Esophagus muscularis mucosa (tissue), 4 donors: ENCODE data around the gene WNT7B. TPM values are rescaled to one million over a fixed set of nuclear protein-coding genes. Genes with fewer than 3 reads are reported as not detected.

ENCODE experiments used
- DNase-seq: peaks from one replicate; pipeline ENCODE4 v3.0.0-alpha.2; 2017; ENCODE audit errors: extremely low spot score
- H3K27ac ChIP-seq, 4 donors: fragments of 200-600 bp; sonication (generic); replicated peaks in 1 of 4; 1 replicate in 3 of 4; 2 replicates in 1 of 4; pipeline ENCODE4 v1.5.1; 2016 to 2019; ENCODE audit warnings: mild to moderate bottlenecking in 1 of 4
- H3K27me3 ChIP-seq, 4 donors: fragments of 200-600 bp; sonication (generic); one replicate each; pipeline versions ENCODE4 v1.5.1 to v1.6.0; 2016 to 2019
- H3K36me3 ChIP-seq, 4 donors: fragments of 200-600 bp; sonication (generic); one replicate each; pipeline ENCODE4 v1.5.1; 2016 to 2019
- H3K4me1 ChIP-seq, 4 donors: fragments of 200-600 bp; sonication (generic); one replicate each; pipeline ENCODE4 v1.5.1; 2016 to 2019
- H3K4me3 ChIP-seq, 4 donors: fragments of 200-600 bp; sonication (generic); 1 replicate in 2 of 4; 2 replicates in 2 of 4; pipeline ENCODE4 v1.5.1; 2016 to 2019; ENCODE audit warnings: mild to moderate bottlenecking in 4 of 4, moderate library complexity in 1 of 4
- H3K9me3 ChIP-seq, 4 donors: fragments of 200-600 bp; sonication (generic); 1 replicate in 3 of 4; 2 replicates in 1 of 4; pipeline ENCODE4 v1.5.1; 2016 to 2019
- CTCF ChIP-seq, 3 experiments: fragments of 200-600 bp in 2 of 3; fragments of 450-650 bp in 1 of 3; sonication (generic) in 2 of 3; IDR thresholded peaks; one replicate each; pipeline ENCODE4 v1.5.1; 2017 to 2019; ENCODE audit warnings: antibody characterized with exemption in 3 of 3, mild to moderate bottlenecking in 2 of 3, moderate library complexity in 1 of 3
- EP300 ChIP-seq: sonication (generic); formaldehyde crosslinking; IDR thresholded peaks from one replicate; pipeline ENCODE4 v1.6.1; 2017; ENCODE audit warnings: antibody characterized with exemption
- POLR2A ChIP-seq: fragments of 450-650 bp; IDR thresholded peaks from one replicate; pipeline ENCODE4 v1.6.1; 2017; ENCODE audit warnings: antibody characterized with exemption, moderate library complexity, mild to moderate bottlenecking, low read depth
- POLR2AphosphoS5 ChIP-seq, 2 donors: sonication (generic); formaldehyde crosslinking; IDR thresholded peaks; one replicate each; pipeline ENCODE4 v1.6.1; 2017; ENCODE audit warnings: antibody characterized with exemption in 2 of 2
- WGBS: methylation state at CpG from one replicate; pipeline ENCODE4 v1.1.5; 2018; 5-methylcytosine and 5-hydroxymethylcytosine counted together
- intact Hi-C: fragments of 100-400 bp; cut with DNase I; formaldehyde crosslinking; loops from one replicate; pipeline ENCODE4 v1.15.1; 2023
- total RNA-seq, 4 donors: library from RNA; depleted of rRNA; stranded (reverse); fragments of >200 nt; gene quantifications; one replicate each; pipeline versions ENCODE4 v1.1.0 to v1.2.1, GENCODE V29; 2016

Gene WNT7B
- total RNA-seq, 4 donors from 2014 or later: not detected

DNA sequence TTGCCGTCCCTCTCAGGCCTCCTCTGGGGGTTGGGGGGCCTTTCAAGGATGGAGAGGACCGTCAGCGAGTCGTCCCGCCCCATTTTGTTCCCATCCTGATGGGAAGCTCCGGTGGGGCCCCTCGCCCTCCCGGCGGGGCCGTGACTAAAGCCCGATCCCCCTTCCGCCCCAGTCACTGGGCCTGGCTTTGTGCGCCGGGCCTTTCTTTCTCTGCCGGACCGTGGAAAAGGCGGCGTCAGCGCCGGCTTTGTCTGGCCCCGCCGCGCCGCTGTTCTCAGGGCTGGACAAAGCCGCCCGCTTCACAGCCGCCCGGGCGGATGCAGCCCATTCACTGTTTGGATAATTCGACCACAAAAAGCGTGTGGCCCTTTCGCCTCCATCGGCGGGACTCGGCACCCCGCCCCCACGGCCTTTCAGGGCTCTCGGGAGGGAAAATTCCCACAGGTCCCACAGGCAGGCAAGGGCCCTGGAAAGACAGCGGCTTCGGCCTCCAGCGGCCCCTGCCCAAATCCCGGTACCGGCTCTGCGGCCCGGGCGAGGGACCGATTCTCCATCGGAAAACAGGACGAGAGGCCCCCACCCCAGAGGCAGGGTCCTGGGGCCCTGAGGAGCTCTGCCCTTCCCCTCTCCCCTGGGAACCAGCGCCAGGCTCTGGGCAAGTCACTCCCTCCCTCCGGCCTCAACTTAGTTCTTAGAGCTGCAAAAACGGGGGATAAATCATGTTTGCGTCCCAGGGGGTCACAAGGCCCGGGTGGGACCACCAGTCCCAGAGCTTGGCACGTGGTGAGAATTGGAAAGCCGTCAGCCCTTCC is 87.2 kb downstream of the WNT7B start:
- H3K4me1 ChIP-seq: peaks cover 0 to 9% (median 8%) of the 10 kb centered on the region in 4 donors
- no peak overlapping the region for H3K4me3 ChIP-seq
- 43% methylated on average over 37 of the region's 56 CpGs for WGBS
- intact Hi-C loops: no loop called here
- no peaks in the 10 kb centered on the region for H3K9me3 ChIP-seq
- no peak overlapping the region for H3K27ac ChIP-seq
- H3K36me3 ChIP-seq: no peaks in the 10 kb centered on the region
- TF ChIP-seq CTCF (IDR thresholded peaks at IDR 0.05) (no peak), POLR2A (no peak), EP300 (no peak), POLR2AphosphoS5 (IDR thresholded peaks at IDR 0.05) (no peak)
- H3K27me3 ChIP-seq: peaks cover 0 to 78% (median 19%) of the 10 kb centered on the region in 4 donors
- DNase-seq: no peak

DNA sequence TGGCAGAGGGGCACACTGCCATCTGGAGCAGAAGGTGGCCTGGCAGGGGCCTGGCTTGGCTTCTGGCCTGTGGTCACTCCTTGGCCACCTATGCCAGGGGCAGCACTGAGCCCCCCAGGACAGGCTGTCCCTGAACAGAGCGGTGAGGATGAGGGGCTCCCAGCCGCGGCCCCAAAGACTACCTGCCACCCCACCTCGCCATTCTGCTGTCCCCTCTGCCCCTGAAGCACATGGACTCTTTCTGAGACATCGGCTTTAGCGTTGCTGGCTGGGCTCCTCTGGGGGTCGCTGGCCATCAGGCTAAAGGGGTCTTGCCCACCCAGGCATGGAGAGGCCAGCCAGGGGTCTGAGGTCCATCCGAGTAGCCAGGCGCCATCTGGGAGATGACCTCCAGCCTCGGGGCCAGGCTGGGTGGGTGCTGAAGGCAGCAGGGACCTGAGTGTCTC is 87.8 kb downstream of the WNT7B start:
- H3K27me3 ChIP-seq: peaks cover 0 to 85% (median 19%) of the 10 kb centered on the region in 4 donors
- WGBS: 88% methylated on average over 8 of the region's 10 CpGs
- no peak for TF ChIP-seq CTCF (IDR thresholded peaks at IDR 0.05)
- TF ChIP-seq POLR2AphosphoS5 (IDR thresholded peaks at IDR 0.05): no peak
- TF ChIP-seq EP300: no peak
- TF ChIP-seq POLR2A: no peak

DNA sequence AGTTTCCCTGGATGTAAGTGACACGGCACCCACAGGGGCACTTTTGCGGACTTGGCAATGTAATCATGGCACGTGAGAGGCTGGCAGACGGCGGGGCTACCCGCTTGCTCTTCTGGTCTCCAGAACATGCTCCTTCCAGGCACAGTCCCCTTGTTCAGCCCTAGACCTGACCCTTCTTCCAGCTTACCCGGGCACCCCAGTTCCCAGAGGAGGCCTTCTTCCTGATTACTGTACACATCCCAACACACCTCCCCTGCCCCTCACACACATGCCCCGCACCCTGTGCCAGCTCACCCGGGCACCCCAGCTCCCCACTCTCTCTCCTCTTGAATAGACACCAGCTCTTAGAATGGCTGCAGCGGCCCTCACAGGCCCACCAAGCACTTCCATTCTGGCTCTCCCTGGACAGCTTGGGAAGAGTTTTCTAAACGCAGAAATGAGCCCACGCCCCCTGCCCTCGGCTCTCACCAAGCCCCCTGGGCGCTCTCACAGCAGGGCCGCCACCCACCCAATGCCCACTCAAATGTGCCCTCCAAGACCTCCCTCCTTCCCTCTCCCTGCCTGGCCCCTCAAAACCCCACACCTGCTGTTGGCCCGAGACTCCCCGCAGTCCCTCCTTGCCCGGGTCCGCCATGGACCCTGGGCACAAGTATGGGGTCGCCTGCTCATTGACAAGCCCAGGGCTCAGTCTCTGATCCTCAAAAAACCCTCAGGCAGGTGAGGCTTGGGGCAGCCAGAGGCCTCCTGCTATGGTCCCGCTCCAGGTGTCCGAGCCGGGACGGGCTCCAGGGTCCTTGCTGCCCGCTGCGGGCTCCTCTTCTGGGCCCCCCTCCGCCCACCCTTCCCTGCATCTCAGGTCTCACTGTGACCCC is 88.5 kb downstream of the WNT7B start:
- Histone ChIP-seq H3K36me3 (no peaks in the 10 kb centered on the region), H3K9me3 (no peaks in the 10 kb centered on the region), H3K4me3 (no peak overlapping the region), H3K27me3 (peaks cover 0 to 90% (median 19%) of the 10 kb centered on the region in 4 donors), H3K4me1 (peaks cover 4 to 9% (median 8%) of the 10 kb centered on the region in 4 donors), H3K27ac (no peak overlapping the region)
- intact Hi-C loops: no loop called here
- no peak for TF ChIP-seq POLR2AphosphoS5 (IDR thresholded peaks at IDR 0.05)
- no peak for TF ChIP-seq CTCF (IDR thresholded peaks at IDR 0.05)
- no peak for TF ChIP-seq POLR2A
- TF ChIP-seq EP300: no peak
- DNase-seq: no peak
- WGBS: 90% methylated on average over 27 of the region's 27 CpGs

More for the DNA sequence above, 87.8 kb downstream of the WNT7B start:
- Histone ChIP-seq H3K9me3 (no peaks in the 10 kb centered on the region), H3K36me3 (no peaks in the 10 kb centered on the region), H3K4me1 (peaks cover 4 to 9% (median 8%) of the 10 kb centered on the region in 4 donors), H3K27ac (no peak overlapping the region), H3K4me3 (no peak overlapping the region)
- intact Hi-C loops: no loop called here
- DNase-seq: no peak

DNA sequence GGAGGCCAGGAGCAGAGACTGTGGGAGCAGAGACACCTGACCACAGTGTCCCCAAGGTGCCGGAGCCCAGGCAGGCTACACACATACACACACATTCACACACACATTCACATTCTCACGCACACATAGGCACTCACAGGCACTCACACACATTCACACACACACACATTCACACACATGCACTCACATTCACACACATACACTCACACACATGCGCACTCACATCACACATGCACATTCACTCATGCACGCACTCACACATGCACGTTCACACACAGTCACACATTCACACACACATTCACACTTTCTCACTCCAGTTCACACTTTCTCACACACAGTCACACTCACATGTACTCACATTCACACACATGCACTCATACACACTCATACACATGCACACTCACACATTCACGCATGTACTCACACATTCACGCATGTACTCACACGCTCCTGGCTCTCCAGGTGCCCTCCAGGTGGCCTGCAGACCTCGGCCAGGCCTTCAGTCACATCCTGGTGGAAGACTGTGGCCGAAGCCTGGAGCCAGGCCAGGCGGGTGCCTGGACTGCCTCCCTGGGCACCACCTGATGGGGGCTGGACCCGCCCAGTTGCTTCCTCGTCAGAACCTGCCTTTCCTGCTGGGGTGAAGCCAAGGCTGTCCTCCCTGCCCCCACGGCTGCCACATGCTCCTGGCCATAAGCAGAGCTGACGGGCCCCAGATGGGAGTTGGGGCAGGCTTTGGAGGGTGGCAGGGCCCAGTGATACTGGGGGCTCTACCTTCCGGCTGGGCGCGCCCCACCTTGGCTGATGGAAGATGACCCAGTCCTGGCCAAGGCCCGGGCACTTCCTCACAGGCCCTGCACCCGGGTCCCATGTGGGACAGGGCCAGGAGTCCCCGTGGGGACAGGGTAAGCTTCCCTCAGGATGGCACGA is 89.5 kb downstream of the WNT7B start:
- no peak for DNase-seq
- Histone ChIP-seq H3K9me3 (no peaks in the 10 kb centered on the region), H3K27me3 (peaks cover 0 to 90% (median 17%) of the 10 kb centered on the region in 4 donors), H3K4me1 (peaks cover 4 to 9% (median 8%) of the 10 kb centered on the region in 4 donors), H3K27ac (no peak overlapping the region), H3K36me3 (no peaks in the 10 kb centered on the region), H3K4me3 (no peak overlapping the region)
- intact Hi-C loops: no loop called here
- WGBS: 88% methylated on average over 21 of the region's 22 CpGs
- TF ChIP-seq CTCF (IDR thresholded peaks at IDR 0.05) (no peak), POLR2A (no peak), EP300 (no peak), POLR2AphosphoS5 (IDR thresholded peaks at IDR 0.05) (no peak)
